RPMI8226 (cell line): Measurements from ENCODE around the gene LAMC3.
A peak's percentile ranks its signal among the peaks of the same experiment; 100 is the strongest.

ENCODE experiments used
- DNase-seq: peaks from one replicate; pipeline ENCODE4 v3.0.0-alpha.2; 2015

The LAMC3 gene

GRCh38 chr9:131013015-131013755 lies 4.2 kb downstream of the LAMC3 start:
- no peak for DNase-seq

GRCh38 chr9:131013771-131014676 lies 5.0 kb downstream of the LAMC3 start:
- no peak for DNase-seq

- no peak for DNase-seq
These were observed 6.1 kb downstream of the LAMC3 start for GRCh38 chr9:131015112-131015511.

GRCh38 chr9:131015876-131016397 lies 7.0 kb downstream of the LAMC3 start:
- no peak for DNase-seq

GRCh38 chr9:131017067-131017466 lies 8.1 kb downstream of the LAMC3 start:
- no peak for DNase-seq

GRCh38 chr9:131018621-131019020 lies 9.6 kb downstream of the LAMC3 start:
- peak; percentile 38 for DNase-seq

- DNase-seq, result no peak
These were observed 10.6 kb downstream of the LAMC3 start for GRCh38 chr9:131019388-131020239.

GRCh38 chr9:131020388-131020787 lies 11.4 kb downstream of the LAMC3 start:
- DNase-seq, result no peak

GRCh38 chr9:131020862-131021261 lies 11.9 kb downstream of the LAMC3 start:
- DNase-seq, result no peak

GRCh38 chr9:131021785-131022184 lies 12.8 kb downstream of the LAMC3 start:
- DNase-seq, result no peak

GRCh38 chr9:131024978-131025868 lies 16.2 kb downstream of the LAMC3 start:
- no peak for DNase-seq

GRCh38 chr9:131025953-131026858 lies 17.2 kb downstream of the LAMC3 start:
- DNase-seq, result no peak

GRCh38 chr9:131027048-131027871 lies 18.3 kb downstream of the LAMC3 start:
- DNase-seq, result no peak

- no peak for DNase-seq
These were observed 18.9 kb downstream of the LAMC3 start for GRCh38 chr9:131027872-131028179.

- DNase-seq, result no peak
These were observed 19.4 kb downstream of the LAMC3 start for GRCh38 chr9:131028221-131028884.

GRCh38 chr9:131028931-131029573 lies 20.1 kb downstream of the LAMC3 start:
- DNase-seq, result no peak

GRCh38 chr9:131029574-131029952 lies 20.6 kb downstream of the LAMC3 start:
- no peak for DNase-seq

- no peak for DNase-seq
These were observed 21.4 kb downstream of the LAMC3 start for GRCh38 chr9:131030239-131031004.
